Measurements from ENCODE around the gene RABGGTA.
A peak's percentile ranks its signal among the peaks of the same experiment; 100 is the strongest.

The RABGGTA gene

GRCh38 chr14:24279301-24280186, 8.1 kb upstream of the RABGGTA start:
- peak; percentile 20 for DNase-seq

DNA sequence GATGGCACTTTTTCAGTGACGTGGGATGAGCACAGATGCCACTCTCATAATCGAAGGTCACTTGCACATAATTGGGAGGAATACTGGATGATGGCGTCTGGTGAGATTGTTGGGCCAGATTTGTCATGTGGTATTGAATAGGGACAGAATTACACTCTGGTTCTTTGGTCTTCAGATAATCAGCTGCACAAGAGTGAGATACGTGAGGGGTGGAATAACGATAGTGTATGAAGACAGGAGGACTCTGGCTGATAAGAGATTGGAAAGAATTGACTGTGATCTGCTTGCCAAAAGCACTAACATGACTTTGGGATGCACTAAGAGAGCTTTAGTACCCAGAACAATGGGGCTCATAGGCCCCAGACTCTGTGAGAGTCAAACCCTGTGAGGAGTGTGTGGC, 7.0 kb upstream of the RABGGTA start:
- no peak for DNase-seq

DNA sequence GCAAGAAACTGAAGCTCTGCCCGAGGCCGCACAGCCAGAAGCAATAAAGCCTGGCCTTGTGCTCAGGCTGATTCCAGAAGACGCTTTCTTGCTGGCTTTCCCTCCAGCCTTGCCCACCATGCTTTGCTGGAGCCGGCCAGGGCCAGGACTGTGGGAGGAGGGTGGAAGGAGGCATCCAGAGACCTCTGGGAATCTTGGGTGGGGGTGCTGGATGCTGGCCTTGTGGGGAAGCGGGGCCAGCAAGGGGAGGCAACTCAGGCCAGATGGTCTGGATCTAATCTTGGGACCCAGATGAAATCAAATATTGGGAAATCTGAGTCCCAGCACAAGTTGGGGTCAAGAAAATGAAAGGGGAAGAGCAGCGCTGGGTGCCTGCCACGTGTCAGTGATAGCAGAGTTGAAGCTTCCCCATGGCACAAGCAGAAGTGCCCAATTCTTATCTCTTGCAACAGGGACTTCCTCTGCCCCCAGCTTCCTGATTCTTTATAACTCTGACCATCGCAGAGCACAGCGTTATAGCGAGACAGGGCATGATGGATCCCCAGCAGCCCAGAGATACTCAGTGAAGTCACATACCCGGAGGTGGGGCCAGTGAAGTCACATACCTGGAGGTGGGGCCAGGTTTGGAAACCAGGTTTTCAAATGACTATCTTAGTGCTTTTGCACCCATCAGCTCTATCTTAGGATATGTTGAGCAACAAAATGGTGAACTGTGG, 6.4 kb upstream of the RABGGTA start:
- DNase-seq, result no peak

DNA sequence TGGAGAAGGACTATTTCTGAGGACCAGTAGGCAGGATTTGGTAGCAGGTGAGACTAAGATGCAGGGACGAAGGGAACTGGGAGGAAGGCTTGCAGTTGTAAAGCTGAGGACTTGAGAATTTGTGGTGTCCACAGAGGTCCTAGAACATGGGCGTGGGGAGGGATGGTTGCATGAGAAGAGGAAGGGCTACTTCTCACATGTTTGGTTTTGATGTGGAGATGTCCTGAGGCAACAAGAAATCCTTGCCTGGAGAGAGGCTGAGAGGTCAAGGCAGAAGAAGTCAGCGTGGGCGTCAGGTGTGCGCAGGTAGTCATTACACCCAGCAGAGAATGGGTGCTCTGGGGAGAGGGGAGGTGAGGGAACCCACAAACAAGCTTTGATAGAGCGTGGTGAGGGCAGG, 5.7 kb upstream of the RABGGTA start:
- no peak for DNase-seq

DNA sequence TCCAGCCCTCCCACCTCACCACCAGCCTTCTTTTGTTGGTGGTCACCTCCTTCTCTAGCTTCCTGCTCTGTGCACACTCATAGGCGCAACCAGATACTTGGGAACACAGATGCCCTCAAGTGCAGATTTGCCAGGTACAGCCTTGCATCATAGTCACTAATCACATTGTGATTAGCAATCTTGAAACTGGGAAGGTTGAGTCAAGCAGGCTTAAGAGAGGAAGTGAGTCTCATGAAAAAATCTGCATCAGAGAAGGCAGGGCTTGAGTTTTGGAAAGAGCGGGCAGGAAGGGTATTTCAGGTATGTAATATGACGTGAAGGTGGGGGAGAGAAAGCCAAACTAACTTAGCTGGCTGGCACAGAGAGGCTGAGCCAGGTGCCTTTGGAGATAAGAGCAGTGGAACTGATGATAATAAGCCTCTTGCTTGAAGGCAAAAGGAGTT, 2.7 kb upstream of the RABGGTA start:
- DNase-seq, result no peak

DNA sequence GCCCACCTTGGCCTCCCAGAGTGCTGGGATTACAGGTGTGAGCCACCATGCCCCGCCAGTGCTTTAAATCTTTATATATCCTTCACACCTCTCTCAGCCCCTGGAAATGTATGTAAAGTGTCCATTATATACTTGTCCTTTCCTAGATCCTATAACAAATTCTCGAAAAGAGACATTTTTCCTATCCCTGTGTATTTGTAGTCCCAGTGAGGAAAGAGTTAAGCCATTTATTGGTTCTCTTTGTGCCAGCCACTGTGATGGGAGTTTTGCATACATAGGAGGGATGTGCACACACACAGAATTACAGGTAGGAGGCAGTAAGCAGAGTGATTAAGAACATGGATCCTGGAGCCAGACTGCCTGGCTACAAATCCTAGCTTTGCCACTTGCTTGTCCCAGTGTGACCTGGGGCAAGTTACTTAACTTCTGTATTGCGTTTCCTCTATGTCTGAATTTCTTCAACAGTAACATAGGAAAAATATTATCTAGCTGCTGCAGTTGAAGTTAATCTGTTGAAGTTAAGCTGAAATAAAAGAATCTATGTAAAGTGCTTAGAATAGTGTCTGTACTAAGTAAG, 2.1 kb upstream of the RABGGTA start:
- no peak for DNase-seq

DNA sequence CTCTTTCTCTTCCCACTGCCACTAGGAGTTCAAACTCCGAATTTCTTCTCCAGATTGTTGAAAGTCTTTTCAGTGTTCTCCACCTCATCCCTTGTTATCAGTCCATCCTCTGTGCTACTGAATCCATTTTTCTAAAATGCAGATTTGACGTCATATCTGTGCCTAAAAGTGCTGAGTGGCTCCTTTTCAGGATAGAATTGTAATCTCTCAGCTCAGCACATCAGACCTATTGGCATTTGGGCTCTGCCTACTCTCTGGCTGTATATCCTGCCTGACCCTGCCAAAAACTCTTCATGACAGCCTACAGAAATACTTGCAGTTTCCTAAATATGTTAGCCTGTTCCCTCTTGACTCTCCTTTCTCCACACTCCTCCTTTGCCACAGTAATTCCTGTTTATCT, 1.1 kb upstream of the RABGGTA start:
- no peak for DNase-seq

- no peak for DNase-seq
Observed at GRCh38 chr14:24271834-24272263, 452 bp upstream of the RABGGTA start.

GRCh38 chr14:24270537-24271133, 762 bp downstream of the RABGGTA start:
- no peak for DNase-seq

- no peak for DNase-seq
Observed at GRCh38 chr14:24269910-24270536, 1.4 kb downstream of the RABGGTA start.

- DNase-seq, result no peak
Observed at GRCh38 chr14:24269368-24269767, 2.0 kb downstream of the RABGGTA start.

DNA sequence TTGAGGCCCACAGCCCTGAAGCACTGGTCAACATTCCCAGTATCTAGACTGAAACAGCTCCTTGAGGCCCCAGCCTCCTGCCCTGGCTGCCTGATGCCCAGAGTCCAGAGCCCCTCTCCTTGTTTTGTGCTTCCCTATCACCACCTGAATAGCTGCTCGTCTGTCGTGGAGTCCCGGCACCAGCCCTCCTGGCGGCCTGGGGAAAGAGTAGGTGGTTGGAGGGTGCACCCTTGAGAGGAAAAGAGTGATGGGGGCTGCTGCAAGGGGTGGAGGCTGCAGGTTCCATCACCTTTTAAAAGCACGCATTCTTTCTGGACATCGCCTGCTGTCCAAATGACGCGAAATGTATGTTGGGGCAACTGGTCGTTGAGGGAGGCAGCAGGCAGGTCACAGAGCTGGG, 3.2 kb downstream of the RABGGTA start:
- no peak for DNase-seq

- no peak for DNase-seq
Observed at GRCh38 chr14:24267516-24267915, 3.9 kb downstream of the RABGGTA start.

GRCh38 chr14:24266344-24267244, 4.8 kb downstream of the RABGGTA start:
- no peak for DNase-seq

- no peak for DNase-seq
Observed at GRCh38 chr14:24264298-24264697, 7.1 kb downstream of the RABGGTA start.

DNA sequence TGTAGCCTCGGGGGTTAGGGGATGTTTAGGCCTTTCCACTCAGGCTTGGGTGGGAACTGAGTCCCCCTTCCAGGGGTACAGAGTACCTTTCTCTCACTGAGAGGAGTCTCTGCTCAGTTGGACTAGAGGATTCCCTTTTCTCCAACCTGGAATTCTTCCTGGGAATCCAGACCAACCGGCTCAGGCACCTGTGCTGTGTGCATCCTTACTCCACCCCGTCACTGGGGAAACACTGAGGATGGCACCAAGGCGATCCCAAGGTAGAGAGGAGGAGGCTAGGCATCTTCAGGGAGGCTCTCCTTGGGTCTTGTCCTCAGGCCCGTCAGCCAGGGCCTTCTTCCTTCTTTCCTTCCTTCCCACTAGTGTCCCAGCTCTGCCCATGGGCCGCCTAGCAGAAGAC, 7.5 kb downstream of the RABGGTA start:
- no peak for DNase-seq

DNA sequence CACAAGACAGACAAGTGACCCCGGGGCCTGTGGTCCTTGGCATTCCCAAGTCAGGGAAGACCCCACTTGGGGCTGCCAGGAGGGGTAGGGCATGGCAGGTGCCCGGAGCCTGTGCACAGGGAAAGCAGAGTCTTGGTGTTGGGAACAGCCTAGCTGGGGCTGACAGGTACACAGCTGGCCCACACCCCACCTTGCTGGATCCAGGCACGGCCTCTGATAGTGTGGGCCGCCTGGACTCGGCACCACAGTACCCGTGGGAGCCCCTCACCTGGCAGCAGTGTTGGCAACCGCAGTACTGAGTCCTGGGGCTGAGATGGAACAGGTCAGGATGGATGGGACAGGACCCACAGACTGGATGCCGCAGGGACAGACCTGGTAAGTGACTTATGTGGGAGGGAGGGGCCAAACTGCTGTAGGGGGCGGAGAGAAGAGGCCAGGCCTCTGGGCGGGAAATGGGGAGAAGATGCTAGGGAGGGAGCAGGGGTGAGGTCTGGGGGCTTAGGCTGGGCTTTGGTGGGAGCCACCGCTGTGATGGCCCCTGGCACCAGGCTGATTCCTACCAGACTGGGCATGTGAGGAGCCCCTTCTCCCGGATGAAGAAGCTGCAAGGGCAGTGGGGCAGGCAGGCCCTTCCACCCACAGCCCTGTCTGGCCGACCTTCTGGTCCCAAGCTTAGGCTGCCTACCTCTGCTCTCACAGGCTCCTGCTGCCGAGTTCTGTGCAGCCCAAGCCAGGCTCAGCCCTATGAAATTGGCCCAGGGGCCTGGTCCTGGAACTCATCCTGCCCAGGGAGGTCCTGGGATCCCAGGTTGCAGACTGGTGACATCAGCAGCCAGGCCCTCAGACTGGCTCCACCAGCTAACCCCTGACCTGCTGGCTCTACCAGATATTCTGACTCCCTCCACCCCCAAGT, 8.3 kb downstream of the RABGGTA start, which contains the start of gene TGM1:
Gene TGM1, minus strand, starts transcription at position 357 of the 913 bp plus-strand sequence. CDS start 825 bp downstream, outside the sequence.
- no peak for DNase-seq

DNA sequence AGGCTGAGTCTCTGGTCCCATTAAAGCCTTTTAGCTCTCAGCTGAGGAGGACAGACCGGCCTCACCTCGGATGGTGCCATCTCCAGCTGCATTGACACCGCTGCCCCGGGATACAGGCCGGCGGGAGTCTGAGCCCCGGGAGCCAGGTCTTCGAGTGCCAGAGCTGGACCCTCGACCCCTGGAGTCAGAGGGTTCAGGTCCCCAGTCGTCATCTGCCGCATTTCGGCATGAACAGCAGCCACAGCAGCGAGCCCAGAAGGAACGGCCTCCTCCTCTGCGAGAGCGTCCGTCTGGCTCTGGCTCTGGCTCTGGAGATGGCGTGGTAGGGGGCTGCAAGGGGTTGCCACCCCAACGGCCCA, 9.4 kb downstream of the RABGGTA start:
- DNase-seq, result no peak

DNA sequence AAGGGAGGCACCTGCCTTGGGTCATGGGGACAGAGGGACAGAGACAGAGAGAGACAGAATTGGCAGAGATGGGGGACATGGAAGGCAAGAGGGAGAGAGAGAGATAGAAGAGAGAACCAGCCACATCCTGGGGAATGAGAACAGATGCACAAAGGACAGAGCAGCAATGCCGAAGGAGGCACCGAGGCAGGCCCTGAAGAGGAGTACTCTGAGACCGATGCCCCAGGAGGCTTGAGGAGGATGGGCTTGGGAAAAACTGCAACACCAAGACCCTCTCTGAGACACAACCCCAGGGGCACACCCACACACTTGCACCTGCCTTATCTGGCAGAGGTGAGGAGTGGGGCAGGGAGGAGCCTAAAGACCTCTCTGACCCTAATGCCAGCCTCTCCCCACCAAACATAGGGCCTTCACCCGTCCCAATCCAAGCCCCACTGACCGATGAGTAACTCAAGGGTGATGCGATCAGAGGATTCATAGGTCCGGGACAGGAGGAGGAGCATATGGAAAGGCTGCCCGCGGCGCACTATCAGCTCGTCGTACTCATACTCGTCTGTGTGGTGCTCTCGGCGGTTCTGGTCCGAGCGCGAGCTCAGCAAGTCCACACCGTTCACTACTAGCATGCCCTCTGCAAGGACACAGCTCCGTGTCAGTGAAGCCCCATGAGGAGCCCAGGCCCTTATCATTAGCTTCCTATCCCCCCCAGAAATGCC, 10.0 kb downstream of the RABGGTA start:
- DNase-seq, result no peak

- DNase-seq, result no peak
Observed at GRCh38 chr14:24260780-24261157, 10.6 kb downstream of the RABGGTA start.

Measured in activated effector memory CD4-positive, alpha-beta T cell treated with Interleukin-2 at 50 U/mL for 16 hours (primary cell).